ENCODE results near the gene SASH3.

SASH3 gene

GRCh38 chrX:129781680-129782495 is 2.1 kb downstream of the SASH3 start:
- peaks cover 0 to 43% (median 7%) of the 10 kb centered on the region in 5 donors for H3K4me1 ChIP-seq (ENCODE audit: control insufficient read depth in 5 of 5, insufficient read depth in 5 of 5, low read length in 5 of 5)
- peaks cover 0 to 13% (median 4%) of the 10 kb centered on the region in 5 donors for H3K27me3 ChIP-seq (ENCODE audit: control insufficient read depth in 5 of 5, insufficient read depth in 4 of 5, low read length in 5 of 5)
- H3K9ac ChIP-seq (ENCODE audit: low read length in 5 of 5) = no peak overlapping the region
- no peak overlapping the region for H3K4me3 ChIP-seq (ENCODE audit: low read depth in 1 of 5, low read length in 5 of 5)
- H3K9me3 ChIP-seq (ENCODE audit: control insufficient read depth in 5 of 5, low read length in 5 of 5) = no peaks in the 10 kb centered on the region
- H3K36me3 ChIP-seq (ENCODE audit: control insufficient read depth in 5 of 5, insufficient read depth in 5 of 5, low read length in 5 of 5) = no peaks in the 10 kb centered on the region
- H3K27ac ChIP-seq (ENCODE audit: low read depth, low read length) = no peak overlapping the region

- Histone ChIP-seq H3K4me3 (ENCODE audit: low read depth in 1 of 5, low read length in 5 of 5) (no peak overlapping the region), H3K9ac (ENCODE audit: low read length in 5 of 5) (no peak overlapping the region), H3K27ac (ENCODE audit: low read depth, low read length) (no peak overlapping the region), H3K27me3 (ENCODE audit: control insufficient read depth in 5 of 5, insufficient read depth in 4 of 5, low read length in 5 of 5) (peaks cover 0 to 12% (median 4%) of the 10 kb centered on the region in 5 donors), H3K9me3 (ENCODE audit: control insufficient read depth in 5 of 5, low read length in 5 of 5) (no peaks in the 10 kb centered on the region), H3K36me3 (ENCODE audit: control insufficient read depth in 5 of 5, insufficient read depth in 5 of 5, low read length in 5 of 5) (no peaks in the 10 kb centered on the region), H3K4me1 (ENCODE audit: control insufficient read depth in 5 of 5, insufficient read depth in 5 of 5, low read length in 5 of 5) (peaks cover 0 to 38% (median 7%) of the 10 kb centered on the region in 5 donors)
These were observed 3.0 kb downstream of the SASH3 start for GRCh38 chrX:129782706-129783105.

- H3K4me1 ChIP-seq (ENCODE audit: control insufficient read depth in 5 of 5, insufficient read depth in 5 of 5, low read length in 5 of 5) = peaks cover 0 to 32% (median 7%) of the 10 kb centered on the region in 5 donors
- no peak overlapping the region for H3K4me3 ChIP-seq (ENCODE audit: low read depth in 1 of 5, low read length in 5 of 5)
- H3K27ac ChIP-seq (ENCODE audit: low read depth, low read length) = no peak overlapping the region
These were observed 3.6 kb downstream of the SASH3 start for GRCh38 chrX:129783291-129783713.

GRCh38 chrX:129784371-129784770 is 4.6 kb downstream of the SASH3 start:
- H3K27ac ChIP-seq (ENCODE audit: low read depth, low read length) = no peak overlapping the region
- peaks cover 0 to 10% (median 4%) of the 10 kb centered on the region in 5 donors for H3K27me3 ChIP-seq (ENCODE audit: control insufficient read depth in 5 of 5, insufficient read depth in 4 of 5, low read length in 5 of 5)

More at GRCh38 chrX:129783291-129783713, 3.6 kb downstream of the SASH3 start:
- no peak overlapping the region for H3K9ac ChIP-seq (ENCODE audit: low read length in 5 of 5)
- H3K36me3 ChIP-seq (ENCODE audit: control insufficient read depth in 5 of 5, insufficient read depth in 5 of 5, low read length in 5 of 5) = no peaks in the 10 kb centered on the region
- no peaks in the 10 kb centered on the region for H3K9me3 ChIP-seq (ENCODE audit: control insufficient read depth in 5 of 5, low read length in 5 of 5)
- H3K27me3 ChIP-seq (ENCODE audit: control insufficient read depth in 5 of 5, insufficient read depth in 4 of 5, low read length in 5 of 5) = peaks cover 0 to 13% (median 4%) of the 10 kb centered on the region in 5 donors

GRCh38 chrX:129785160-129785947 is 5.6 kb downstream of the SASH3 start:
- Histone ChIP-seq H3K27me3 (ENCODE audit: control insufficient read depth in 5 of 5, insufficient read depth in 4 of 5, low read length in 5 of 5) (peaks cover 0 to 8% (median 0%) of the 10 kb centered on the region in 5 donors), H3K4me3 (ENCODE audit: low read depth in 1 of 5, low read length in 5 of 5) (no peak overlapping the region), H3K27ac (ENCODE audit: low read depth, low read length) (no peak overlapping the region), H3K9me3 (ENCODE audit: control insufficient read depth in 5 of 5, low read length in 5 of 5) (no peaks in the 10 kb centered on the region), H3K36me3 (ENCODE audit: control insufficient read depth in 5 of 5, insufficient read depth in 5 of 5, low read length in 5 of 5) (no peaks in the 10 kb centered on the region), H3K9ac (ENCODE audit: low read length in 5 of 5) (no peak overlapping the region), H3K4me1 (ENCODE audit: control insufficient read depth in 5 of 5, insufficient read depth in 5 of 5, low read length in 5 of 5) (peaks cover 0 to 21% (median 7%) of the 10 kb centered on the region in 5 donors)

More at GRCh38 chrX:129784371-129784770, 4.6 kb downstream of the SASH3 start:
- Histone ChIP-seq H3K9me3 (ENCODE audit: control insufficient read depth in 5 of 5, low read length in 5 of 5) (no peaks in the 10 kb centered on the region), H3K36me3 (ENCODE audit: control insufficient read depth in 5 of 5, insufficient read depth in 5 of 5, low read length in 5 of 5) (no peaks in the 10 kb centered on the region), H3K4me3 (ENCODE audit: low read depth in 1 of 5, low read length in 5 of 5) (no peak overlapping the region), H3K4me1 (ENCODE audit: control insufficient read depth in 5 of 5, insufficient read depth in 5 of 5, low read length in 5 of 5) (peaks cover 0 to 26% (median 7%) of the 10 kb centered on the region in 5 donors), H3K9ac (ENCODE audit: low read length in 5 of 5) (no peak overlapping the region)

- peaks cover 0 to 8% (median 2%) of the 10 kb centered on the region in 5 donors for H3K27me3 ChIP-seq (ENCODE audit: control insufficient read depth in 5 of 5, insufficient read depth in 4 of 5, low read length in 5 of 5)
- H3K4me1 ChIP-seq (ENCODE audit: control insufficient read depth in 5 of 5, insufficient read depth in 5 of 5, low read length in 5 of 5) = peaks cover 0 to 21% (median 7%) of the 10 kb centered on the region in 5 donors
- no peak overlapping the region for H3K27ac ChIP-seq (ENCODE audit: low read depth, low read length)
- H3K36me3 ChIP-seq (ENCODE audit: control insufficient read depth in 5 of 5, insufficient read depth in 5 of 5, low read length in 5 of 5) = no peaks in the 10 kb centered on the region
- no peak overlapping the region for H3K9ac ChIP-seq (ENCODE audit: low read length in 5 of 5)
- H3K9me3 ChIP-seq (ENCODE audit: control insufficient read depth in 5 of 5, low read length in 5 of 5) = no peaks in the 10 kb centered on the region
- no peak overlapping the region for H3K4me3 ChIP-seq (ENCODE audit: low read depth in 1 of 5, low read length in 5 of 5)
These were observed 6.5 kb downstream of the SASH3 start for GRCh38 chrX:129786210-129786651.

- H3K4me3 ChIP-seq (ENCODE audit: low read depth in 1 of 5, low read length in 5 of 5) = no peak overlapping the region
- H3K9me3 ChIP-seq (ENCODE audit: control insufficient read depth in 5 of 5, low read length in 5 of 5) = peaks cover 0 to 3% (median 0%) of the 10 kb centered on the region in 5 donors
- no peak overlapping the region for H3K9ac ChIP-seq (ENCODE audit: low read length in 5 of 5)
- peaks cover 3 to 9% (median 4%) of the 10 kb centered on the region in 5 donors for H3K27me3 ChIP-seq (ENCODE audit: control insufficient read depth in 5 of 5, insufficient read depth in 4 of 5, low read length in 5 of 5)
- H3K36me3 ChIP-seq (ENCODE audit: control insufficient read depth in 5 of 5, insufficient read depth in 5 of 5, low read length in 5 of 5) = peaks cover 0 to under 1% (median 0%) of the 10 kb centered on the region in 5 donors
- no peak overlapping the region for H3K27ac ChIP-seq (ENCODE audit: low read depth, low read length)
- H3K4me1 ChIP-seq (ENCODE audit: control insufficient read depth in 5 of 5, insufficient read depth in 5 of 5, low read length in 5 of 5) = peaks cover 0 to 24% (median 7%) of the 10 kb centered on the region in 5 donors
These were observed 7.7 kb downstream of the SASH3 start for GRCh38 chrX:129787336-129788055.

GRCh38 chrX:129788527-129788926 is 8.8 kb downstream of the SASH3 start:
- Histone ChIP-seq H3K4me3 (ENCODE audit: low read depth in 1 of 5, low read length in 5 of 5) (no peak overlapping the region), H3K27ac (ENCODE audit: low read depth, low read length) (no peak overlapping the region), H3K9me3 (ENCODE audit: control insufficient read depth in 5 of 5, low read length in 5 of 5) (peaks cover 0 to 3% (median 0%) of the 10 kb centered on the region in 5 donors), H3K27me3 (ENCODE audit: control insufficient read depth in 5 of 5, insufficient read depth in 4 of 5, low read length in 5 of 5) (peaks cover 3 to 14% (median 7%) of the 10 kb centered on the region in 5 donors), H3K4me1 (ENCODE audit: control insufficient read depth in 5 of 5, insufficient read depth in 5 of 5, low read length in 5 of 5) (peaks cover 0 to 17% (median 7%) of the 10 kb centered on the region in 5 donors), H3K9ac (ENCODE audit: low read length in 5 of 5) (no peak overlapping the region), H3K36me3 (ENCODE audit: control insufficient read depth in 5 of 5, insufficient read depth in 5 of 5, low read length in 5 of 5) (peaks cover 0 to 9% (median 0%) of the 10 kb centered on the region in 5 donors)

- H3K4me3 ChIP-seq (ENCODE audit: low read depth in 1 of 5, low read length in 5 of 5) = no peak overlapping the region
- no peak overlapping the region for H3K9ac ChIP-seq (ENCODE audit: low read length in 5 of 5)
- peaks cover 0 to 12% (median 0%) of the 10 kb centered on the region in 5 donors for H3K36me3 ChIP-seq (ENCODE audit: control insufficient read depth in 5 of 5, insufficient read depth in 5 of 5, low read length in 5 of 5)
- peaks cover 3 to 20% (median 8%) of the 10 kb centered on the region in 5 donors for H3K27me3 ChIP-seq (ENCODE audit: control insufficient read depth in 5 of 5, insufficient read depth in 4 of 5, low read length in 5 of 5)
- no peak overlapping the region for H3K27ac ChIP-seq (ENCODE audit: low read depth, low read length)
- peaks cover 0 to 3% (median 0%) of the 10 kb centered on the region in 5 donors for H3K9me3 ChIP-seq (ENCODE audit: control insufficient read depth in 5 of 5, low read length in 5 of 5)
- H3K4me1 ChIP-seq (ENCODE audit: control insufficient read depth in 5 of 5, insufficient read depth in 5 of 5, low read length in 5 of 5) = peaks cover 0 to 16% (median 7%) of the 10 kb centered on the region in 5 donors
These were observed 10.4 kb downstream of the SASH3 start for GRCh38 chrX:129790146-129790545.

Measured in subcutaneous abdominal adipose tissue (tissue), 5 donors.